ENCODE results near the gene ZNF200.

ZNF200 gene

DNA sequence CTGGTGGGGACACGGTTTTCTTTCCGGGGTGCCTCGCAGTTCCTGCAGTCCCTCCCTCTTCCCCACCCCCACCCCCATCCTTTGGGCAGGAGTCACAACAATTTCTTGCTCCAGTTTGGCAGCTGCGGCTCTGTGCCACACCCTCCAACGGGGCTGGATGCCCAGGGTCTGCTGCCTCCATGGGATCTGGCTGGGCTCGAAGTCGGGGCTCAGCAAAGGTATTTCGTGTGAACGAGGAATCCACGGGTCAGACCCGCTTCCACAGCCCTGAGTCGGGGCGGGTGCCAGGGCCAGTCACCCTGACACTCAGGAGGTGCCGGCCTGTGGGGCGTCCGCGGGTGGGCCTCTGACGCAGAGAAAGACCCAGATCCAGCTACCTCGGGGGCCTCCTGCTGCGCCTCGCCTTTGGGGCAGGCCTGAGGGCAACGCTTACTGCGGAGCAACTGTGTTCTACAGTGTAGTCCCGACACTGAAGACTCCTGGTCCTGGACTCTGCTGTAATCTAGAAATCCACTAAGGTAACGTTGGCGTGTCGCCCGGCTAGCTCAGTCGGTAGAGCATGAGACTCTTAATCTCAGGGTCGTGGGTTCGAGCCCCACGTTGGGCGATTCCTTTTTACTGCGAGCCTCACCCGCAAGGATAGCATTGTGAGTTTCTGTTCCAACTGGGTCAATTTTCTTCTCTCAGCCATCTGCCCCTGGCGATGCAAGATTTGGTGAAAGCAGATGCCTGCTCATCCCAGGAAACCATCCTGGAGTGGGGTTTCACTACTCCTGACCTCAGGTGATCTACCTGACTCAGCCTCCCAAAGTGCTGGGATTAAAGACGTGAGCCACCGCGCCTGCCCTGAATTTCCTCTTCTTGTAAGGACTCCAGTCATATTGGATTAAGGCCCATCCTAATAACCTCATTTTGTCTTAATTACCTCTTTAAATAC, 59.5 kb downstream of the ZNF200 start:
- no peak for DNase-seq (ENCODE audit: low spot score)

DNA sequence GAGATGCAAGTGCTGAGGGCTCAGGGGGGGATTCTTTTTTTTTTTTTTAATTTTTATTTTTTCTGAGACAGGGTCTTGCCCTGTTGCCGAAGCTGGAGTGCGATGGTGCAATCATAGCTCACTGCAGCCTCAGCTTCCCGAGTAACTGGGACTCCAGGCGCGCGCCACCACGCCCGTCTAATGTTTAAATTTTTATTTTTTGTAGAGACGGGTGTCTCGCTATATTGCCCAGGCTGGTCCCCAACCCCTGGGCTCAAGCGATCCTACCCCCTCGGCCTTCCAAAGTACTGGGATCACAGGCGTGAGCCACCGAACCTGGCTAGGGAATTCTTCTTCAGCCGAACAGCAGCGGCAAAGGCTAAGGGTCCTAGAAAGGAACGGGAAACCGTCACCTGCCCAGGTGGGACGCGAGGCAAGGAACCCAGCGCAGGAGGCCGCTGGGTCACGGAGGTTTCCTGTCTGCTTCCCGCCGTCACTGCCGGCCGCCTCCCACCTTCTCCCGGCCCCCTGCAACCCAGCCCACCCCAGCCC, 60.3 kb downstream of the ZNF200 start:
- DNase-seq (ENCODE audit: low spot score), result no peak

DNA sequence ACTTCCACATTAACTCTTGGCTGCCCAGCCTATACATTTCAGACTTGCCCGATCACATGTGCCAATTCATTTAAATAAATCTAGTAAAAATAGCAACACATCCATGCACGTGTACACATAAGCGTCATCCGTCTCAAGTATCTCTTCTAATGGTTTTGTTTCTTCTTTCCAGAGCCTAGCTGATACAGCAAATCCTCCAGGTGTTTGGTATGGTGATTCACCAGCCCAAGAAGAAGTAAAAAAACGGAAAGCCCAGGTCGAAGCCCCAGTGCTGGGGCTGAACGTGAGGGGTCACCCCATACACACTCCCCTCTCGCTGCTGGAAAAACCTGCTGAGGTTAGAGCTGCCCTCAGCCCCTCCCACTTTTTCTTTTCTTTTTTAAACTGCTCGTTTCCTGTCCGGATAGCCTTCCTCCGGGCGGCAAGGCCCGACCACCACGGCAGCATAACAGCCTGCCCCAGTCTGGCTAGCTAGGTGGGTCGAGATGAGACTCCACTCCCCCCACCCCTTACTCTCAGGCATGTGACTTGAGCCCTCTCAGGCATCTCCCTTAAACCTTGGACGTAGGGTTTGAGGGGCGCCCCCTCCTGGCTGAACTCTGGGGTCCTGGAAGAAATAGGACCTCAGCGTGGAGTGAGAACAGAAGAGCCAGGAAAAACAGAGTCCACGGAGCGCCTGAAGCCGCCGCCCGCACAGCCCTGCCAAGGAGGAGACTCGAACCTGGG, 60.9 kb downstream of the ZNF200 start:
- DNase-seq (ENCODE audit: low spot score), result peak; percentile 65
